Measurements from ENCODE around the gene LIPK.
"Not testable (repeated sequence)": the region's sequence is repeated elsewhere in the genome, so short reads cannot be mapped to it uniquely, and the experiment has no call there.

The LIPK gene, protein sequence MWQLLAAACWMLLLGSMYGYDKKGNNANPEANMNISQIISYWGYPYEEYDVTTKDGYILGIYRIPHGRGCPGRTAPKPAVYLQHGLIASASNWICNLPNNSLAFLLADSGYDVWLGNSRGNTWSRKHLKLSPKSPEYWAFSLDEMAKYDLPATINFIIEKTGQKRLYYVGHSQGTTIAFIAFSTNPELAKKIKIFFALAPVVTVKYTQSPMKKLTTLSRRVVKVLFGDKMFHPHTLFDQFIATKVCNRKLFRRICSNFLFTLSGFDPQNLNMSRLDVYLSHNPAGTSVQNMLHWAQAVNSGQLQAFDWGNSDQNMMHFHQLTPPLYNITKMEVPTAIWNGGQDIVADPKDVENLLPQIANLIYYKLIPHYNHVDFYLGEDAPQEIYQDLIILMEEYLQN

DNA sequence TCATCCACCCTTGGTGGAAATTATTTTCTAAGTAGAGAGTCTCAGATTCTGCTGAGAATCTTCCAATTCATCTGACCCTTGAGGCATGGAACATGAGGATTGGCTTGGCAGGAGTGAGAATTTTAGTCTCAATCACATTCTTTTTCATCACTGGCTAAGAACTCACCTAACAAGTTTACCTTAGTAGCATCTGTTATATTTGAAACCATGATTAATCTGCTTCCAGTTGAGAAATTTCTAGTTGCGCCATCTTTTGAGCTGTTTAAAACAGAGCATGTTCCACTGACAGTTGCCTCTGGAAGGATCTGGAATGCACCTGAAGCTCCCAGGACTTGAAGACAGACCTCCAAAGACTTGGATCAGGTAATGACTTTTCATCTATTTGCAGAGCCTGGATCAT is at the start of gene LIPK:
Gene LIPK, plus strand, starts transcription at position 292 of the 400 bp plus-strand sequence. CDS start 18,295 bp downstream, outside the sequence.
- no peak for DNase-seq

DNA sequence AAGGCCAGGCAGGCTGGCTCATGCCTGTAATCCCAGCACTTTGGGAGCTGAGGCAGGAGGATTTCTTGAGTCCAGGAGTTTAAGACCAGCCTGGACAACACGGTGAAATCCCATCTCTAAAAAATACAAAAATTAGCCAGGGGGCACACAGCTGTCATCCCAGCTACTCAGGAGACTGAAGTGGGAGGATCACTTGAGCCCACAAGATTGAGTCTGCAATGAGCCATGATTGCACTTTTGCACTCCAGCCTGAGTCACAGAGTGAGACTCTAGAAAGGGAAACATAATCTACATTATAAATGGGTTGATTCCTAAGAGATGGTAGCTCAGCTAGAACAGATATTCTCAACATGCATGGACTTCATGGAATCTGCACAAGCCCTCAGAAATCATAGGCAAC is 48.1 kb upstream of the LIPK start:
- DNase-seq: no peak

DNA sequence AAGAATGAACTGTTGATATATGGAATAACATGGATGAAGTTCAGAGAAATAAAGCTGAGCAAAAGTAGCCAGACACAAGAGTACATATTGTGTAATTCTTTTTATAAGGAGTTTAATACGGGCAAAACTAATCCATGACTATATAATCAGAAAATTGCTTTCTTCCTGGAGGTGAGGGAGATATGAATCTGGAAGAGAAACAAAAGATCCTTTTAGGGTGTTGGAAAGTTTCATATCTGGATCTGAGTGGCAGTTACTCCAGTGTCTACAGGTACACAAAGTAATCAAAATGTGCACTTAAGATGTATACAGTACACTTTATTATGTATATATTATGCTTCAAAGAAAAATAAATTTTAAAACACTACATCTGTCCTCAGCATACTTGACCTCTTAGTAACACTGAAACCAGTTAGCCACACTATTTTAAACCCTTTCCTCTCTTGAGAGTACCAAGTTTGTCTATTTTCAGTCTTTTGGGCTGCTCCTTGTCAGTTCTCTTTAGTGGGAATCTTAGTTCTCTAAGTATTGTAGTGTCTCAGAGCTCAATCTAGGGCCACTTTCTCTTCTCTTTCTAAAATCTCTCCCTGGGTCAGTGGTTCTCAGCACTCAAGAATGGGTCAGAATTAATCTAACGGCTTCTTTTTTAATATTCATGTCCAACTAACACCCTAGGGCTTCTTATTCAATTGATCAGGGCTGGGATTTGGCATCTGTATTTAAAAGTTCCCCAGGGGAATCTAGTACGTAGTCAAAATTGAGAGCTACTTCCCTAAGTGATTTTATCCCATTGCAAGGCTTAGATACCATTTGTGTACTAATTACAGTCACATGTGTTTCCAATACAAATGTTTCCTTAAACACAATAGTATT is 46.1 kb upstream of the LIPK start:
- DNase-seq: no peak

DNA sequence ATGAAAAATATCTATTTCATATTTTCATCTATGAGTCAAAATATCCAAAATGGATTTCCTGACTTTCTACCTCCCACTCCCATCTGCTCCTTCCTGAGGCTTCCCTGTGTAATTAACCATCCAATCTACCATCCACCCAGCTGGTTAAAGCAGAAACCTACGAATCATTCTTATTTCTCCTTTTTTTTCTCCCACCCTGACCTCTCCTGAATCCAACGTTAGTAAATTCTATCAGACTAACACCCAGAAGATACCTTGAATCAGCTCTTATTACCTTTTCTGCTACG is 45.5 kb upstream of the LIPK start:
- DNase-seq: no peak

DNA sequence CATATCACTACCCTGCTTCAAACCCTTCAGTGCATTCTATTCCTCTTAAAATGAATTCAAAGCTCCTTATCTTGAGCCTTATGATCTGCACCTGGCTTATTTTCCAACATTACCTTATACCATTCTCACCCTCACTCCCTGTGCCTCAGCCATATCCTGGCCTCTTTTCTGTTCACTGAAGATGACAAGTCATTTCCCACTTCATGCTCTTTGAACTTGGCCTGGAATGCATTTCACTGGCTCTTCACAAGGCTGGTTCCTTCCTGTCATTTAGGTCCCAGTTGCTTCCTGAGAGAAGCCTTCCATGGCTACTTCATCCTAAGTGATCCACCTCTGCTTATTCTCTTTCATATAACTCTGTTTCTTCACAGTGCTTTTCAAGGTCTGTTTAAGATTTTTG is 45.0 kb upstream of the LIPK start:
- DNase-seq: no peak

DNA sequence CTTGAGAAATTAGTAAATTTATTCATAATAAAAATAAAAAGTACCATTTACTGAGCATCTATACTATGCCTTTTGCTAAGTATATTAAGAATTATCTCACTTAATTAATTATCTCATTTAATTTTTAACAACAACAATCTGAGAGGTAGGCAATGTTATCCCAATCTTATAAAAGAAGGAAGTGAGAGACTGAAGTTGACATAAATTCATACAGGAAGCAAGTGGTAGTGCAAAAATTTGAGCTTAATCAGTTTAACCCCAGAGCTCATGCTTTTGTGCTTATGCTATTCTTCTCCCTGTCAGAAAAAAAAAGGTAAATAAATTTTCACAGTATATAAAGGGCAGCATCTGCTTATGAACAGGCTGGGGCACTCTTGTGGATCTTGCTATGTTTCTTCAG is 44.5 kb upstream of the LIPK start:
- DNase-seq: no peak

DNA sequence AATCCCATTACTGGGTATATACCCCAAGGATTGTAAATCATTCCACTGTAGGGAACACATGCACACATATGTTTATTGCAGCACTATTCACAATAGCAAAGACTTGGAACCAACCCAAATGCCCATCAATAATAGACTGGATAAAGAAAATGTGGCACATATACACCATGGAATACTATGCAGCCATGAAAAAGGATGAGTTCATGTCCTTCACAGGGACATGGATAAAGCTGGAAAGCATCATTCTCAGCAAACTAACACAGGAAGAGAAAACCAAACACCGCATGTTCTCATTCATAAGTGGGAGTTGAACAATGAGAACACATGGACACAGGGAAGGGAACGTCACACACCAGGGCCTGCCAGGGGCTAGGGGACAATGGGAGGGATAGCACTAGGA is 42.9 kb upstream of the LIPK start:
- not testable (repeated sequence) for DNase-seq

DNA sequence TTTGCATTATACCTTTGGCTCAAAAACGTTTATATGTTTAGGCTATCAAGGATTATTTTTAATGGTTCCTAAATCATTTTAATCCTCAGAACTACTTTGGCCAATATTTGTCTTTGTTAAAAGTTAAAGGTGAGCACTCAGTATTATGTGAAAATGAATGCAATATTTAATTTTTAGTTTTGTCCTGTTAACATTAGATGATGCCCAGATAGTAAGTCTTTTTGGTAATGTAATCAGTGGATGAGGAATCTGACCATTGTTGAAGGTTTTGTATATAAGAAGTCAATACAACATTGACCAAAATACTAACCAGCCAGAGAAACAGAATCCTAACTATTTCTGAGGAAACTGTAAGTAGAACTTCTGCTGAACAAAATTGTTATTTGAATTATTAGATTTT is 41.9 kb upstream of the LIPK start, which contains the start of gene LIPF:
Gene LIPF, plus strand, starts transcription at position 301 of the 400 bp plus-strand sequence. CDS start 2,856 bp downstream, outside the sequence.
- DNase-seq: no peak

DNA sequence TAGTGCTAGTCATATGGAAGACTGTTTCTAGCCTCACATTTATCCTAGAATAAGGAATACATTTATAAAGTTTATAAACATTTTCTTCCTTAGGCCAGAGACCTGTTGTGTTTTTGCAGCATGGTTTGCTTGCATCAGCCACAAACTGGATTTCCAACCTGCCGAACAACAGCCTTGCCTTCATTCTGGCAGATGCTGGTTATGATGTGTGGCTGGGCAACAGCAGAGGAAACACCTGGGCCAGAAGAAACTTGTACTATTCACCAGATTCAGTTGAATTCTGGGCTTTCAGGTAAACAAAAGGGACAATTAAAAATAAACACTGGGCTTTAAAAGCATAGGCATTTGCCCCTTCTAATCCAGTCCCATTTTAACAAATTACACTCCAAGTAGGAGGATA is 37.6 kb upstream of the LIPK start:
- no peak for DNase-seq

DNA sequence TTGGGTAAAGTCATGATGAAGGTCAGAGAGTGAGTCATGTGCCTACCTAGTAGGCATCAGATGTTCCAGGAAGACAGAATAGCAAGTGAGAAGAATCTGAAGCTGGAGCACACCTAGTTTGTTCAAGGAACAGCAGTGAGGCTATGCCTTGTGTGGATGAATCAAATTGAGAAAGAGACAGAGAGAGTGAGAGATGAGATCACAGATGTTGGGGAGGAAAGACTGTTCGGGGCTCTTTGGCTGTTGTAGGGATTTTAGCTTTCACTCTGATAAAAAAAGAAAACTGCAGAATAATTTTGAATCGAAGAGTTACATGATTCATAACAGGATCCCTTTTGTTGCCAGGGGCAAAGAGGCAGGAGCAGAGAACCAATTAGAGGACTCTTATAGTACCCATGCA is 35.6 kb upstream of the LIPK start:
- no peak for DNase-seq

DNA sequence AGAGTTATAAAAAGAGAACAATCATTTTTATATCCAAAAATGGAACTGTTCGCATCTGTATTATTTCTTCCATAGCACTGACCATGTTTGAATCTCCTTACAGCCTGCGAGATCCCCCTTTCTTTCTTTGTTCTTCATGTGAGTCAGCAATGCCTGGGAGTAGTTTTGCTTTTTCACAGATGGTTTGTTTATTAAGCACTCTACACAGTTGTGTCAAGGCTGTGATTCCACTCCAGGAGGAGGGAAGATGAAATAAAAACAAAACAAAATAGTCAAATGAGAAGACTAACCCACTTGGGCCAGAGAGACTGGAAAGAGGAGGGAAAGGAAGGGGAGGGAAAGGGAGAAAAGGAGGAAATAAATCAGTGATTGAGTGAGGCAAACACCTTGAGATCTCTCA is 34.0 kb upstream of the LIPK start:
- no peak for DNase-seq

DNA sequence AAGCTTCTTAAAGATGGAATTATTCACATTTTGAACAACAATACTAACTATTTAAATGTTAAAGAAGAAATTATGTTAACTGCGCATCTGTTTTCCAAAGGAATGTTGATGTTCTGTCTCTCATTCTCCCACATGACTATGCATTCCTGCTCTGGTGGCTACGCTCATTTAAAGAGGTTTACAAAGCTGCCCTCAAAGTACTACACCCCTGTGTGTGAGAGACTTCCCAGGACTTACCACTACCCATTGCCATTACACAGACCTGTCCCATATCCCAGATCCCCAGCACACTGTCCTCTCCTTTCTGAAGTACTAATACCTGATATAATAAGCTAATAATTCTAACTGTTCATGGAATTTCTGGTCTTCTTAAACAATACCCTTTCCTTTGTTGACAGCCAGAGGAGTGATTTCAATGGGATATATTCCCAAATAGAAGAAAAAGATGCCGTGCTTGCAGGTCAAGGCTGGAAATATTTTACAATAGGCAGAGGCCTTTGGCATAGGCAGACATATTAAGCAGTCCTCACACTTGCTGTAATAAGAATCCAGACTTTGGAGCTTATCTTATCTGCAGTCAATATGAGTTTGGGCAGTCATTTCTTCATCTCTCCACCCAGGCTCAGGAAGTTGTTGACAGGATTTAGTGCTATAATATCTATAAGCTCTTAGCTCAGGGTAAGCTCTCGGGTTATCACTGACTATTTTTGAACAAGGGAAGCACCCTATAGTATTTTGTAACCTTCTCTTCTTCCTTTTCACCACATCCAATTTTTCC is 29.6 kb upstream of the LIPK start:
- DNase-seq: no peak

DNA sequence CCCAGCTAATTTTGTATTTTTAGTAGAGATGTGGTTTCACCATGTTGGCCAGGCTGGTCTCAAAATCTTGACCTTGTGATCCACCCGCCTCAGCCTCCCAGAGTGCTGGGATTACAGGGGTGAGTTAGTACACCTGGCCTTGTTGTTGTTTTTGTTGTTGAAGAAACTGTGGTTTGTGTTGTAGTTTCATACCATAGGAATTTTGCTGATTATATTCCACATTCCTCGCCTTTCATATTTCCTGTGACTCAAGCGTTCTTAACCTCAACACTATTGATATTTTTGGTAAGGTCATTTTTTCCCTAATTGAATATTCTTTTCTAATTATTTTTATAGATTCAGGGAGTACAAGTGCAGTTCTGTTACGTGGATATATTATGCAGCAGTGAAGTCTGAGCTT is 25.1 kb upstream of the LIPK start:
- DNase-seq: no peak

DNA sequence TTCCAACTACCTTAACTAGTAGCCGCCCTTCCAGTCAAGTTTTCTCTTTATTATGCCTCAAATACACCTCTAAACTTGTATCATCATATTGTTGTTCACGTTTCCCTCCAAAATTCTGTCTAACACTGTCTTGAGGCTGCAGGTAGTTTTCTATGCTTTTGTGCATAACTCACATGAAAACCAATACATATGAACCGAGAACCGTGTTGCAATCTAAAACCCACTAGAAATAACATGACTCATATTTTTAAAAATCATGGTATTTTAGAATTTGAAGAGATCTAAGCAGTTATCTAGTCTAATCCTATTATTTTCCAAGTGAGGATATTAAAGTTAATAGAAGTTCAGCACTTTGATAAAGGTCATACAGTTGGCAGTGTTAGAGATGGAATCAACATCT is 23.6 kb upstream of the LIPK start:
- DNase-seq: no peak

DNA sequence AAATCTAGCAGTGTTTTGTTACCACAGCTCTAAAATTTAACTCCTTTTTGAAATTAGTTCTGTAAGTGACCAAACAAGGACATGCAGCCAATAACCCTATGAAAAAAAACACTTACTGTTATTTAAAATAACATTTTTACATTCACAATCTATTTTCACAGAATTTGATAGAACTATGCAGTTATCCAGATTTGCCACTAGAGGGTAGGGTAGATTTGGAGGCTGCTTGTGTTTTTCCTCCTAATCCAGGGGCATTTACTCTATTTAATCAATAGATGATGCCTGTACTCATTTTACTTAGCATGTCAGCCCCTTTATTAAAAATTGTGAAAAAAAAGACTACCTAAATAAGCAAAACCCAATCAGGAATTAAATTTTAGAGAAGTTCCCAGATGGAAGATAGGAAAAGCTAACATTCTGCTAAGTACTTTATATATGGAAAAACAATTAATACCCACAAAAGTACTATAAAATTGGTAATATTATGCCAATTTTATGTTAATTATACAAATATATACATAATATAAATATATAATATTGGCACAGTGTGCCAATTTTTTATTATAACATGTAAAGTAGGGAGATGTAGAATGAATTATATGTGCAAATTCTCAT is 18.1 kb upstream of the LIPK start:
- no peak for DNase-seq

DNA sequence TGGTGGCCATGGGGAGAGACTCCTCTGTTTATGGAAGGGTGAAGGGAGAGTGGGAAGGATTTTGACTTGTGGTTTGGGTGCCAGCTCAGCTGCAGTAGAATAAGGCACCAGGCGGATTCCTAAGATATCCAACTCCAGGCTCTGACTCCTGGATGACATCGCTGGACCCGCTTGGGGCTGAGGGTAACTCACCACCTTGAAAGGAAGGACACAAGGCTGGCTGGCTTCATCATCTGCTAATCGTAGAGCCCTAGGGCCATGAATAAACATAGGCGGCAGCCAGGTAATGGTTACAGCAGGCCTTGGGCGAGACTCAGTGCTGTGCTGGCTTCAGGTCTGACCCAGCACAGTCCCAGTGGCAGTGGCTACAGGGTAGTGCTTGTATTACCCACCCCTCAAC is 16.7 kb upstream of the LIPK start:
- no peak for DNase-seq

DNA sequence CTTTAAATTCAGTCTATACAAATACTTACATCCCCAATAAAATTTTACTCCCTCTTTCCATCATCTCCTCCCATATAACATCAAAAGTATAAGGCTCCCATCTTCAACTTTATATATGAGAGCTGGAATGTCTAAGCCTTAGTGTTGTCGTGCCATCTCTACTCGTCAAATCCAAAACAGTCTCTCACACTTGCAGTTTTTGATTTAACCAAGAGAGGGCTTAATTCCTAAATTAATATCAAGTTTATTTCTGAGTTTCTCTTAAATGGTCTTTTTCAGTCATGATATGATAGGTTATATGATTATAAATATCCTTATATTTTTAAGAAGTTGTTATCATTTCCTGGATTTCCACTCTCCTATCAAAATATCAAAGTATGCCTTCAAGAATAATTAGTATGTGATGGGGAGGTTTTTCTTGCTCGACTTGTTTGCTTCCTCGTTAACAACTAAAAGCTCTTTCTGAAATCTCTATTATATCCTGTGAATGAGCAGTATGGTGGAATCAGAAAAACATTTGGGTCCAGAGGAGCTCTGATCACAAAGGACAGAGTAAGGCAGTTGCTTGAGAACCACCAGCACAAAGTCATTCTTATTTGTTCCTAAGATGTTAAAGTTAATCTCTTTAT is 12.5 kb upstream of the LIPK start:
- DNase-seq: no peak

DNA sequence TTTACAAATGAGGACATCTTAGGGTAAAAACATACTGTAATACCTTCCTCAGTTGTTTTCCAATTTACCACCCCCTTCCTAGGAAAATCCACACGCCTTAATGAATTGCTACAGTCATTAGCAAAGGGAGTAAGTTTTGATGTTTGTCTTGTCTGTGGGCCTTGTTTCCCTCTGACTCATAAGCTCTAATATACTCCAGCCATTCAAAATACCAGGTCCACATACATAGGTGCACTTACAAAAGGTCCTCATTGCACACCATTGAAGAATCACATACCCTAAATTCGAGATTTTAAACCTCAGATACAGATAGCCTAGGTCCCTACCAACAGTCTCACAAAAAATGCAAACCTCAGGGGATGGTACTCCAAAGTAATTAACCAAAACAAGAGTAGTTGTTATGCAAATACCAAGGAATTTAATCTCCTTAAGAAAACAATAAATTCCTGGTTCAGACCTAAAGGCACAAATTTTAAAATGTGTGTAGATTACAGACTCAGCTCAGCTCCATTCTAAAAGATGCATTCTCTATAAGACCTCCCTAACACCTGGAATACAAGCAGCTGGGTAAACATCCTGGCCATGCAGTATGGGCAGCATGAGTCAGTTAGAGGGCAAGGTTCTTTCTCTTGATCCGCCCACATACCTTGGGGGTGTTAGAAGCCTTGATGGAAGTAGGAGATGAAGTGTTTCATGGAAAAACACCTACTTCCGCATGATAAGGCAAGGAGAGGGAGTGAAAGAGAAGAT is 3.0 kb upstream of the LIPK start:
- DNase-seq: no peak

DNA sequence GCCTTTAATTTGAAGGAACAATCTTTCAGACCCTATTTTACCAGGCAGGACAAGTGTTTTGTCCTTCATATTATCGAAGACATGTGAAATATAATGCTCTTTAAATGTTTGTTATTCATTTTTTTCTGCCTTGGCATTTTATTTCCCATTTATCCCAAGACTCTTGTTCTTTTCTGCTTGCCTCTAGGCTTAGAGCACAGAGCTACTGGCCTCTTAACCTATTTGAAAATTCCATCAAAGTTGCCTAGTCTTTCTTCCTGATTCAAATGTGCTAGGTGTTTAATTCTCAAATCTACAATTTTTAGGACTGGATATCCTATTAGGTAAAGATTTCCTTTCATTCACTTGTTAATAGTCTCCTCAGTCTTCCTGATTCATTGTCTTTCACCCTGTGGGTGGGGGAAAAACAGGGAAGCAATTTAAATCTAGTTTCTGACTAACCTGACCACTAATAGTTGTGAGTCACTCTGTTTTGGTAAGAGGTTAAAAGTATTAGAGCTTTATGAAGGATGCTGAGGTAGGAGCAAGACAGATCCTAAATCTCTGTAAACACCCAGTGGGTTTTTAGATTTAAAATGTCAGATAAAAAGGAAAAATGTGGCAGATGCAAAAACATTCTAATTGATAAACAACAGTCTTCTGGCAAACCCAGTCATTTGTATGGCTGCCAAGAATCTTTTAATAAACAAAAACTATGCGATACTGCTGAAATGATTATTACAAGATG is 1.5 kb downstream of the LIPK start:
- no peak for DNase-seq

DNA sequence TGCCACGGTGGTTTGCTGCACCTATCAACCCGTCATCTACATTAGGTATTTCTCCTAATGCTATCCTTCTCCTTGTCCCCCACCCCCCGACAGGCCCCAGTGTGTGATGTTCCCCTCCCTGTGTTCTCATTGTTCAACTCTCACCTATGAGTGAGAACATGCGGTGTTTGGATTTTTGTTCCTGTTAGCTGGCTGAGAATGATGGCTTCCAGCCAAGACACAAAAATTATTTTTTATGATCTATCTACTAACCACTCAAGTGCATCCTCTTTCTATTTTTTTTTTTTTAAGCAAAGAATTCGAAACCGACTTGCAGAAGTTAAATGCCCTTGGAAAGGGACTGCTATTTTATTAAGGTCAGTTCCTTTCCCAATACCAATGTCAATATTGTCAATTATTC is 3.3 kb downstream of the LIPK start:
- DNase-seq: not testable (repeated sequence)

DNA sequence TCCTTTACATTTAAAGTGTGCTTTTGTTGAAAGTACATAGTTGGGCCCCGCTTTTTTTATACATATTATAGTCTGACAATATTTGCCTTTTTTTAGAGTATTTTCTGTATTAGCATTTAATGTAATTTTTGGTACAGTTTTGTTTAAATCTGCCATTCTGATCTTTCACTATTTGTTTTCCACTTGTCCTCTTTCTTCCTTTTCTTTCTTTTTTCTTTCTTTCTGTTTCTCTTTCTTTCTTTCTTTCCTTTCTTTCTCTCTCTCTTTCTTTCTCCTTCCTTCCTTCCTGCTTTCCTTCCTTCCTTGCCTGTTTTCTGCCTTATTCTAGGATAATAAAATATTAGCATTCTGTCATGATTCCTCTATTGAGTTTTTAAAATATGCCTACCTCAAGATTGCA is 9.5 kb downstream of the LIPK start:
- DNase-seq: no peak
